ENCODE results near the gene ZNF616.

DNA sequence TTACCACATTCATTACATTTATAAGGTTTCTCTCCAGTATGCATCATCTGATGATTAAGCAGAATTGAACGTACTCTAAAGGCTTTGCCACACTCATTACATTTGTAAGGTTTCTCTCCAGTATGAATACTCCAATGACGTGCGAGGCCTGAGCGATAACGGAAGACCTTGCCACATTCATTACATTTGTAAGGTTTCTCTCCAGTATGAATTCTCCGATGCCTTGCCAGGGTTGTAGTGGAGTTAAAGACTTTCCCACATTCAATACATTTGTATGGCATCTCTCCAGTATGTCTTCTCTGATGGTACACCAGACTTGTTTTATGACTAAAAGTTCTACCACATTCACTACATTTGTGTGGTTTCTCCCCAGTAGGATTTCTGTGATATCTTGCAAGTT, 74.3 kb downstream of the ZNF616 start:
- TF ChIP-seq SP1 (IDR thresholded peaks at IDR 0.05) (no peak), FOXK2 (IDR thresholded peaks at IDR 0.05) (no peak), NFRKB (IDR thresholded peaks at IDR 0.05) (no peak), BHLHE40 (IDR thresholded peaks at IDR 0.05; ENCODE audit: borderline replicate concordance) (no peak), HDGF (IDR thresholded peaks at IDR 0.05; ENCODE audit: borderline replicate concordance) (no peak)
- TF ChIP-seq, protein P1, sequence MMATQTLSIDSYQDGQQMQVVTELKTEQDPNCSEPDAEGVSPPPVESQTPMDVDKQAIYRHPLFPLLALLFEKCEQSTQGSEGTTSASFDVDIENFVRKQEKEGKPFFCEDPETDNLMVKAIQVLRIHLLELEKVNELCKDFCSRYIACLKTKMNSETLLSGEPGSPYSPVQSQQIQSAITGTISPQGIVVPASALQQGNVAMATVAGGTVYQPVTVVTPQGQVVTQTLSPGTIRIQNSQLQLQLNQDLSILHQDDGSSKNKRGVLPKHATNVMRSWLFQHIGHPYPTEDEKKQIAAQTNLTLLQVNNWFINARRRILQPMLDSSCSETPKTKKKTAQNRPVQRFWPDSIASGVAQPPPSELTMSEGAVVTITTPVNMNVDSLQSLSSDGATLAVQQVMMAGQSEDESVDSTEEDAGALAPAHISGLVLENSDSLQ (IDR thresholded peaks at IDR 0.05), result no peak

All from HEK293T (cell line).